Liver (tissue), 3 donors: ENCODE results near the gene LSM14B.

ENCODE experiments used
- CTCF ChIP-seq: fragments of 150-350 bp; IDR thresholded peaks from 2 replicates; pipeline ENCODE4 v1.5.1; 2017; ENCODE audit warnings: improper control_type of control experiment, low read depth, low read length; ENCODE audit not compliant: missing input control
- EGR1 ChIP-seq, 2 donors: IDR thresholded peaks; 2 replicates each; pipeline ENCODE4 v1.6.1; 2016 to 2018; ENCODE audit warnings: antibody characterized with exemption in 2 of 2, low read depth in 2 of 2
- FOXA1 ChIP-seq: IDR thresholded peaks from 2 replicates; pipeline ENCODE4 v1.6.1; 2016; ENCODE audit warnings: antibody characterized with exemption
- FOXA2 ChIP-seq: IDR thresholded peaks from 2 replicates; pipeline ENCODE4 v1.6.1; 2016; ENCODE audit warnings: antibody characterized with exemption
- GABPA ChIP-seq, 2 donors: IDR thresholded peaks in 1 of 2; conservative IDR thresholded peaks in 1 of 2; 2 replicates each; pipeline ENCODE4 v1.6.1; 2016; ENCODE audit warnings: antibody characterized with exemption in 2 of 2, mild to moderate bottlenecking in 1 of 2, moderate library complexity in 1 of 2
- JUND ChIP-seq, 2 donors: IDR thresholded peaks; 2 replicates each; pipeline ENCODE4 v1.6.1; 2016; ENCODE audit warnings: antibody characterized with exemption in 2 of 2
- REST ChIP-seq: IDR thresholded peaks from 2 replicates; pipeline ENCODE4 v1.6.1; 2016; ENCODE audit warnings: antibody characterized with exemption, mild to moderate bottlenecking
- SP1 ChIP-seq: IDR thresholded peaks from 2 replicates; pipeline ENCODE4 v1.6.1; 2018; ENCODE audit warnings: antibody characterized with exemption, mild to moderate bottlenecking
- TAF1 ChIP-seq: conservative IDR thresholded peaks from 2 replicates; pipeline ENCODE4 v1.6.1; 2016; ENCODE audit warnings: antibody characterized with exemption, mild to moderate bottlenecking
- TF ChIP-seq, protein P1 (sequence below): IDR thresholded peaks from 2 replicates; pipeline ENCODE4 v1.6.1; 2016; ENCODE audit warnings: antibody characterized with exemption
- donor health status: healthy.
- donor health status: healthy.

- no peak for TF ChIP-seq CTCF
- TF ChIP-seq REST, result no peak
- TF ChIP-seq, protein P1, sequence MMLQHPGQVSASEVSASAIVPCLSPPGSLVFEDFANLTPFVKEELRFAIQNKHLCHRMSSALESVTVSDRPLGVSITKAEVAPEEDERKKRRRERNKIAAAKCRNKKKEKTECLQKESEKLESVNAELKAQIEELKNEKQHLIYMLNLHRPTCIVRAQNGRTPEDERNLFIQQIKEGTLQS, result no peak
- TF ChIP-seq EGR1 (IDR thresholded peaks at IDR 0.05; ENCODE audit: low read depth in 2 of 2), result no peak
- TF ChIP-seq FOXA2, result no peak
- TF ChIP-seq FOXA1, result no peak
- no peak for TF ChIP-seq JUND (IDR thresholded peaks at IDR 0.05)
- TF ChIP-seq SP1, result no peak
- no peak for TF ChIP-seq GABPA (IDR thresholded peaks at IDR 0.05 in 1 of 2, conservative IDR thresholded peaks at IDR 0.05 in 1 of 2)
- no peak for TF ChIP-seq TAF1
Observed at GRCh38 chr20:62089393-62089792, 32.9 kb upstream of the LSM14B start.
